GM19023 (cell line): ENCODE data around the gene PIK3R5.

Experiments used
- ATAC-seq: cut with Tn5 transposase; IDR thresholded peaks from one replicate; pipeline ENCODE4 v1.9.1; 2021; ENCODE audit warnings: mild to moderate bottlenecking, moderate library complexity; ENCODE audit not compliant: unreplicated experiment

The PIK3R5 gene

GRCh38 chr17:8955021-8955959, 10.2 kb downstream of the PIK3R5 start:
- no peak for ATAC-seq

GRCh38 chr17:8954339-8954738, 11.2 kb downstream of the PIK3R5 start:
- ATAC-seq = no peak

- no peak for ATAC-seq
These were observed 12.2 kb downstream of the PIK3R5 start for GRCh38 chr17:8953156-8953885.

GRCh38 chr17:8952191-8952590, 13.3 kb downstream of the PIK3R5 start:
- ATAC-seq = no peak

GRCh38 chr17:8951206-8951605, 14.3 kb downstream of the PIK3R5 start:
- ATAC-seq = no peak

- no peak for ATAC-seq
These were observed 16.3 kb downstream of the PIK3R5 start for GRCh38 chr17:8949061-8949661.

GRCh38 chr17:8948462-8948861, 17.0 kb downstream of the PIK3R5 start:
- ATAC-seq = no peak

GRCh38 chr17:8947201-8947600, 18.3 kb downstream of the PIK3R5 start:
- ATAC-seq = no peak

GRCh38 chr17:8946476-8946875, 19.0 kb downstream of the PIK3R5 start:
- ATAC-seq = no peak

- ATAC-seq = no peak
These were observed 19.4 kb downstream of the PIK3R5 start for GRCh38 chr17:8946071-8946470.

- ATAC-seq = no peak
These were observed 20.8 kb downstream of the PIK3R5 start for GRCh38 chr17:8944748-8945147.

- no peak for ATAC-seq
These were observed 21.4 kb downstream of the PIK3R5 start for GRCh38 chr17:8944083-8944482.

- no peak for ATAC-seq
These were observed 23.4 kb downstream of the PIK3R5 start for GRCh38 chr17:8941980-8942622.

- ATAC-seq = no peak
These were observed 24.0 kb downstream of the PIK3R5 start for GRCh38 chr17:8941520-8941919.

GRCh38 chr17:8940866-8941471, 24.5 kb downstream of the PIK3R5 start:
- ATAC-seq = no peak

- ATAC-seq = peak; percentile 40
These were observed 25.8 kb downstream of the PIK3R5 start for GRCh38 chr17:8939496-8940334.

- no peak for ATAC-seq
These were observed 26.6 kb downstream of the PIK3R5 start for GRCh38 chr17:8938933-8939332.

GRCh38 chr17:8935191-8935590, 30.3 kb downstream of the PIK3R5 start:
- ATAC-seq = no peak

GRCh38 chr17:8934346-8934745, 31.2 kb downstream of the PIK3R5 start:
- no peak for ATAC-seq

GRCh38 chr17:8930649-8931048, 34.9 kb downstream of the PIK3R5 start:
- no peak for ATAC-seq
